Ishikawa (cell line): ENCODE measurements around the gene DPH7.

Experiments
- CEBPB ChIP-seq: IDR thresholded peaks from 2 replicates; pipeline ENCODE4 v1.6.1; 2012
- CREB1 ChIP-seq: IDR thresholded peaks from 2 replicates; pipeline ENCODE4 v1.6.1; 2012; ENCODE audit warnings: low read depth
- EGR1 ChIP-seq: IDR thresholded peaks from 2 replicates; pipeline ENCODE4 v1.6.1; 2012
- EP300 ChIP-seq: IDR thresholded peaks from 2 replicates; pipeline ENCODE4 v1.6.1; 2012; ENCODE audit warnings: borderline replicate concordance
- FOXM1 ChIP-seq: IDR thresholded peaks from 2 replicates; pipeline ENCODE4 v1.6.1; 2012; ENCODE audit warnings: low read depth, borderline replicate concordance
- NFIC ChIP-seq: IDR thresholded peaks from 2 replicates; pipeline ENCODE4 v1.6.1; 2012
- RAD21 ChIP-seq: IDR thresholded peaks from 2 replicates; pipeline ENCODE4 v1.6.1; 2012; ENCODE audit warnings: low read depth
- TAF1 ChIP-seq: IDR thresholded peaks from 2 replicates; pipeline ENCODE4 v1.6.1; 2012; ENCODE audit warnings: low read depth, mild to moderate bottlenecking
- TCF12 ChIP-seq: IDR thresholded peaks from 2 replicates; pipeline ENCODE4 v1.6.1; 2012; ENCODE audit warnings: low read depth
- TEAD4 ChIP-seq: IDR thresholded peaks from 2 replicates; pipeline ENCODE4 v1.6.1; 2012
- USF1 ChIP-seq: IDR thresholded peaks from 2 replicates; pipeline ENCODE4 v1.6.1; 2012
- YY1 ChIP-seq: IDR thresholded peaks from 2 replicates; pipeline ENCODE4 v1.6.1; 2012; ENCODE audit warnings: low read depth
- ZBTB7A ChIP-seq: IDR thresholded peaks from 2 replicates; pipeline ENCODE4 v1.6.1; 2012; ENCODE audit warnings: low read depth
- TF ChIP-seq, protein P1 (sequence below): IDR thresholded peaks from 2 replicates; pipeline ENCODE4 v1.6.1; 2012
- TF ChIP-seq, protein P2 (sequence below): IDR thresholded peaks from 2 replicates; pipeline ENCODE4 v1.6.1; 2012; ENCODE audit warnings: low read depth, mild to moderate bottlenecking

Gene DPH7

DNA sequence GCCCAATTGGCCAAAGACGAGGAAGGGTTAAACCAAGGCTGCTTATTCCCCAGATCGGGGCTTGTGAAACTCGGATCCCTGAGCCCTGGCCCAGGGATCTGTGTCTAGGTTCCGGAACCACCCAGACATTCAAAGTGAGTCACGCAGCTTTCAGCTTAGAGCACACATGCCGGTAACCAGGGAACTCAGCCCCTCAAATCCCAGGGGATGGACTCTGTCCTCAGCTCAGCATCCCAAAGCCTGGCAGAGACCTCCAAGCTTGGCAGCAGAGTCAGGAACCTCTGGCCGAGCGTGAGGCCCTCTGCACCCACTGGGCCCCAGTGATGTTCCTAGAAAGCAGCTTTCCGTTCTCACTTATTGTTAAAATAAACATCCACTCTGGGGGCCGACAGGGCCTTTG, 33.6 kb downstream of the DPH7 start:
- no peak for TF ChIP-seq YY1
- no peak for TF ChIP-seq EGR1
- no peak for TF ChIP-seq ZBTB7A
- TF ChIP-seq EP300: no peak
- no peak for TF ChIP-seq TCF12
- TF ChIP-seq CREB1: no peak
- TF ChIP-seq, protein P1, sequence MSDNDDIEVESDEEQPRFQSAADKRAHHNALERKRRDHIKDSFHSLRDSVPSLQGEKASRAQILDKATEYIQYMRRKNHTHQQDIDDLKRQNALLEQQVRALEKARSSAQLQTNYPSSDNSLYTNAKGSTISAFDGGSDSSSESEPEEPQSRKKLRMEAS: no peak
- TF ChIP-seq CEBPB: no peak
- TF ChIP-seq TEAD4: no peak
- TF ChIP-seq, protein P2, sequence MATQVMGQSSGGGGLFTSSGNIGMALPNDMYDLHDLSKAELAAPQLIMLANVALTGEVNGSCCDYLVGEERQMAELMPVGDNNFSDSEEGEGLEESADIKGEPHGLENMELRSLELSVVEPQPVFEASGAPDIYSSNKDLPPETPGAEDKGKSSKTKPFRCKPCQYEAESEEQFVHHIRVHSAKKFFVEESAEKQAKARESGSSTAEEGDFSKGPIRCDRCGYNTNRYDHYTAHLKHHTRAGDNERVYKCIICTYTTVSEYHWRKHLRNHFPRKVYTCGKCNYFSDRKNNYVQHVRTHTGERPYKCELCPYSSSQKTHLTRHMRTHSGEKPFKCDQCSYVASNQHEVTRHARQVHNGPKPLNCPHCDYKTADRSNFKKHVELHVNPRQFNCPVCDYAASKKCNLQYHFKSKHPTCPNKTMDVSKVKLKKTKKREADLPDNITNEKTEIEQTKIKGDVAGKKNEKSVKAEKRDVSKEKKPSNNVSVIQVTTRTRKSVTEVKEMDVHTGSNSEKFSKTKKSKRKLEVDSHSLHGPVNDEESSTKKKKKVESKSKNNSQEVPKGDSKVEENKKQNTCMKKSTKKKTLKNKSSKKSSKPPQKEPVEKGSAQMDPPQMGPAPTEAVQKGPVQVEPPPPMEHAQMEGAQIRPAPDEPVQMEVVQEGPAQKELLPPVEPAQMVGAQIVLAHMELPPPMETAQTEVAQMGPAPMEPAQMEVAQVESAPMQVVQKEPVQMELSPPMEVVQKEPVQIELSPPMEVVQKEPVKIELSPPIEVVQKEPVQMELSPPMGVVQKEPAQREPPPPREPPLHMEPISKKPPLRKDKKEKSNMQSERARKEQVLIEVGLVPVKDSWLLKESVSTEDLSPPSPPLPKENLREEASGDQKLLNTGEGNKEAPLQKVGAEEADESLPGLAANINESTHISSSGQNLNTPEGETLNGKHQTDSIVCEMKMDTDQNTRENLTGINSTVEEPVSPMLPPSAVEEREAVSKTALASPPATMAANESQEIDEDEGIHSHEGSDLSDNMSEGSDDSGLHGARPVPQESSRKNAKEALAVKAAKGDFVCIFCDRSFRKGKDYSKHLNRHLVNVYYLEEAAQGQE: no peak

DNA sequence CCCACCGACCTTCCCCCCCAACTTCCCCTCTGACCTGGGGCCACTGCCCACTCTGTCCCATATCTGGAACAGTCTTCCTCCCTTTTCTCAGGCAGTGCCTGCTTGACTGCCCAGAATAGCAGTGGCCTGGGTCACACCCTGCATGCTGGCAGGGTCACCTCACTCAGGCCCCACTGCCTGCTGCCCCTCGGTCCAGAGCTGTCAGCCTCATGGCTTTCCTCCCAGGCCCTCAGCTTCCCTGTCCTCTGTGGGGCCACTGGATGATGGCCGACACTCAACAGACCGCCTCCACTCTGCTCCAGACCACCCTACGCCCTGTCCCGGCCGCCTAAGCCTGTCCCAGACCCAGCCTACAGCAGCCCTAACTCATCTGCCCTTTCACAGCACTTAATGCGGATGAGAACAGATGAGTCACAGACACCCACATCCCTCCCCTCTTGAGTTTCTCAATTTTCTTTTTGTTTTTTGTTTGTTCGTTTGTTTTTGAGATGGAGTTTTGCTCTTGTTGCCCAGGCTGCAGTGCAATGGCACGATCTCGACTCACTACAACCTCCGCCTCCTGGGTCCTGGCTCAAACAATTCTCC, 34.5 kb downstream of the DPH7 start:
- TF ChIP-seq EGR1 (no peak), EP300 (no peak), ZBTB7A (no peak), CREB1 (no peak), USF1 (no peak), TCF12 (no peak), FOXM1 (no peak), YY1 (no peak), NFIC (no peak), TEAD4 (no peak), CEBPB (no peak), RAD21 (no peak), TAF1 (no peak)
- TF ChIP-seq, protein P2: no peak
- TF ChIP-seq, protein P1: no peak

GRCh38 chr9:137543237-137543963, 35.3 kb downstream of the DPH7 start:
- TF ChIP-seq, protein P2: no peak
- TF ChIP-seq TCF12: no peak
- TF ChIP-seq CEBPB: no peak
- TF ChIP-seq USF1: no peak
- no peak for TF ChIP-seq CREB1
- no peak for TF ChIP-seq TAF1
- TF ChIP-seq YY1: no peak
- TF ChIP-seq, protein P1: no peak

GRCh38 chr9:137542486-137542885, 36.2 kb downstream of the DPH7 start:
- TF ChIP-seq USF1: no peak
- TF ChIP-seq YY1: no peak
- no peak for TF ChIP-seq RAD21
